HepG2 (cell line): ENCODE measurements around the gene DHX16. TPM values are rescaled to one million over a fixed set of nuclear protein-coding genes. Genes with fewer than 3 reads are reported as not detected.

Source experiments
- ARID5B ChIP-seq: IDR thresholded peaks from 2 replicates; pipeline ENCODE4 v1.4.0; 2020; ENCODE audit warnings: mild to moderate bottlenecking, missing genetic modification reagents
- ARNT2 ChIP-seq: sonication (generic); formaldehyde crosslinking; IDR thresholded peaks from 2 replicates; pipeline ENCODE4 v1.8.0; 2022; ENCODE audit warnings: mild to moderate bottlenecking, low read depth, missing genetic modification reagents, moderate library complexity
- ATF7-NPFF ChIP-seq: sonication (generic); formaldehyde crosslinking; IDR thresholded peaks from 2 replicates; pipeline ENCODE4 v1.8.1; 2023; ENCODE audit warnings: mild to moderate bottlenecking, low read depth, missing genetic modification reagents, moderate library complexity
- EHMT2 ChIP-seq: fragments of 200-600 bp; sonication (generic); IDR thresholded peaks from 2 replicates; pipeline ENCODE4 v1.7.0; 2017; ENCODE audit warnings: antibody characterized with exemption, low read depth, low read length, borderline replicate concordance
- ELF1 ChIP-seq: sonication (generic); formaldehyde crosslinking; IDR thresholded peaks from 2 replicates; pipeline ENCODE4 v1.4.0; 2020; ENCODE audit warnings: missing genetic modification reagents
- HOXA7 ChIP-seq: sonication (generic); formaldehyde crosslinking; IDR thresholded peaks from 2 replicates; pipeline ENCODE4 v1.8.1; 2022; ENCODE audit warnings: mild to moderate bottlenecking, missing genetic modification reagents, moderate library complexity
- KLF13 ChIP-seq: sonication (generic); formaldehyde crosslinking; IDR thresholded peaks from 2 replicates; pipeline ENCODE4 v1.4.0; 2020; ENCODE audit warnings: mild to moderate bottlenecking, missing genetic modification reagents
- PBX3 ChIP-seq: sonication (generic); formaldehyde crosslinking; IDR thresholded peaks from 2 replicates; pipeline ENCODE4 v1.8.1; 2023; ENCODE audit warnings: missing genetic modification reagents, inconsistent platforms, borderline replicate concordance
- POLR2AphosphoS5 ChIP-seq: IDR thresholded peaks from 2 replicates; pipeline ENCODE4 v1.6.1; 2012; ENCODE audit warnings: low read depth, low read length
- RFXANK ChIP-seq: IDR thresholded peaks from 2 replicates; pipeline ENCODE4 v1.6.1; 2016
- TBL1XR1 ChIP-seq: fragments of 150-350 bp; IDR thresholded peaks from 2 replicates; pipeline ENCODE4 v1.6.1; 2014; ENCODE audit warnings: borderline replicate concordance, low read length; ENCODE audit not compliant: partially characterized antibody
- TEAD3 ChIP-seq: optimal IDR thresholded peaks from 2 replicates; pipeline ENCODE3; 2016; ENCODE audit warnings: borderline replicate concordance
- ZNF282 ChIP-seq: fragments of 450-650 bp; IDR thresholded peaks from 2 replicates; pipeline ENCODE4 v1.6.1; 2018; ENCODE audit not compliant: partially characterized antibody
- ZNF333 ChIP-seq: sonication (generic); formaldehyde crosslinking; IDR thresholded peaks from 2 replicates; pipeline ENCODE4 v1.4.0; 2020; ENCODE audit warnings: mild to moderate bottlenecking, missing genetic modification reagents, borderline replicate concordance
- ZNF451 ChIP-seq: sonication (generic); formaldehyde crosslinking; IDR thresholded peaks from 2 replicates; pipeline ENCODE4 v1.5.0; 2020; ENCODE audit warnings: mild to moderate bottlenecking, missing genetic modification reagents
- ZNF484 ChIP-seq: sonication (generic); formaldehyde crosslinking; IDR thresholded peaks from 2 replicates; pipeline ENCODE4 v1.5.1; 2020; ENCODE audit warnings: mild to moderate bottlenecking, low read depth, missing genetic modification reagents, borderline replicate concordance
- polyA plus RNA-seq, 8 experiments: library from polyadenylated mRNA; depleted of rRNA in 3 of 8; stranded (reverse) in 7 of 8; unstranded in 1 of 8; fragments of >200 nt; fragmentation: Illumina TruSeq in 4 of 8; extraction: Trizol in 4 of 8; gene quantifications; 2 replicates each; pipeline versions ENCODE4 v1.2.1 to v1.2.3, GENCODE V29; 2011 to 2016; ENCODE audit warnings: low read depth in 4 of 8, missing spikeins in 1 of 8, mixed read lengths in 1 of 8; ENCODE audit not compliant: insufficient read depth in 1 of 8
- total RNA-seq, 5 experiments: library from RNA; depleted of rRNA; stranded (reverse); fragments of >200 nt; fragmentation: Illumina TruSeq; extraction: Trizol; gene quantifications; 2 replicates each; pipeline ENCODE4 v1.2.3, GENCODE V29; 2016; ENCODE audit warnings: low read depth in 1 of 5
- TF ChIP-seq, protein P1 (sequence below): sonication (generic); formaldehyde crosslinking; IDR thresholded peaks from 2 replicates; pipeline ENCODE4 v1.8.0; 2022; ENCODE audit warnings: missing genetic modification reagents, mild to moderate bottlenecking, inconsistent platforms, borderline replicate concordance
- TF ChIP-seq, protein P2 (sequence below): sonication (generic); formaldehyde crosslinking; IDR thresholded peaks from 2 replicates; pipeline ENCODE4 v1.4.0; 2020; ENCODE audit warnings: mild to moderate bottlenecking, missing genetic modification reagents
- TF ChIP-seq, protein P3 (sequence below): sonication (generic); formaldehyde crosslinking; IDR thresholded peaks from 2 replicates; pipeline ENCODE4 v1.5.0; 2020; ENCODE audit warnings: missing genetic modification reagents, mild to moderate bottlenecking, borderline replicate concordance

DHX16 gene
- total and polyA plus RNA-seq, 2 of the 13 experiments (the other 11 are each of a cell fraction or from before 2014, with no cell fraction given): 57.0 to 58.5 TPM

DNA sequence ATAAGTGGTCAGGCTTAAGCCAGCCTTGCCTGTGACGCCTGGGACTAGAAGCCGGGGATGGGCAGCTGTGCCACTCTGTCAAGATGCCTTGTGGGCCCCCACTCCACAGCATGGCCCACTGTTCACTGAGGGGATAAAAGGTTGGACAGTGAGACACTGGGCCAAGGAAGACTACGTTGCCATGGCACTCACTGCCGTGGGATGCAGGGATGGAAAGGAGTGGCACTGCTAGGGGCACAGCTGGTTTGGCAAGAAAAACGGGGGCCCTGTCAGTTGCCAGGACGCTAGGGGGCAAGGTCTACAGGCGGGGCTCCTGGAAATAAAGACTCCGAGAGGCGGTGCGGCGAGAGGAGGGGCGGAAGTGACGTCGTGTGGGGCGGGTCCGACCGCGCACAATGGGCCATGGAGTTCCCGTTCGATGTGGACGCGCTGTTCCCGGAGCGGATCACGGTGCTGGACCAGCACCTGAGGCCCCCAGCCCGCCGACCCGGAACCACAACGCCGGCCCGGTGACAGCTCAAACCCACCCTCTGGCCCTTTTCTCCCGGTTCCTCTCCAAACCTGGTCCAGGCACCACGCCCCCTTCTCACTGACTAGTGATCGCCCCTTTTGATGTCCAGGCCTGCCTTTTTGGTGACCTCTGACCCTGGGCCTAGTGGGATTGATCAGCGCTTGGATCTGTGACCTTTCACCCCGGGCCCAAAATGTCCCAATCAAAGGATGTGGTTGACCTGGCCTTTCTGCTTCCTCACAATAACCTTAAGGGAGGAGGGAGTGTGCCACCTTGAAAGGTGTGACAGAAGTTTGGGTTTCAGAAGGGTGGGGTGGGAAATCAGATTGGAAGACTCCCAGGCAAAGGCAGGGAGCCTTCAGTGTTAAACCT is 46.1 kb downstream of the DHX16 start, which contains the start of gene ATAT1 (continued):
- TF ChIP-seq EHMT2 (no peak), POLR2AphosphoS5 (peak; percentile 88), TBL1XR1 (no peak), HOXA7 (CRISPR knock-in tag) (no peak), ZNF484 (CRISPR knock-in tag) (no peak), RFXANK (CRISPR knock-in tag) (no peak), ELF1 (CRISPR knock-in tag) (peak; percentile 69), ZNF333 (CRISPR knock-in tag) (0 out of 2 replicates have a peak, but pooled peaks have one; percentile 76), ZNF282 (no peak), ATF7-NPFF (peak; percentile 68; the same call in 1 of the 2 replicates), ZNF451 (CRISPR knock-in tag) (no peak), ARID5B (CRISPR knock-in tag) (peak; percentile 72), PBX3 (CRISPR knock-in tag) (no peak), KLF13 (CRISPR knock-in tag) (peak; percentile 88; the same call in 1 of the 2 replicates), TEAD3 (CRISPR knock-in tag) (peak; percentile 44), ARNT2 (CRISPR knock-in tag) (peak; percentile 67; the same call in 1 of the 2 replicates)
- TF ChIP-seq, protein P1, sequence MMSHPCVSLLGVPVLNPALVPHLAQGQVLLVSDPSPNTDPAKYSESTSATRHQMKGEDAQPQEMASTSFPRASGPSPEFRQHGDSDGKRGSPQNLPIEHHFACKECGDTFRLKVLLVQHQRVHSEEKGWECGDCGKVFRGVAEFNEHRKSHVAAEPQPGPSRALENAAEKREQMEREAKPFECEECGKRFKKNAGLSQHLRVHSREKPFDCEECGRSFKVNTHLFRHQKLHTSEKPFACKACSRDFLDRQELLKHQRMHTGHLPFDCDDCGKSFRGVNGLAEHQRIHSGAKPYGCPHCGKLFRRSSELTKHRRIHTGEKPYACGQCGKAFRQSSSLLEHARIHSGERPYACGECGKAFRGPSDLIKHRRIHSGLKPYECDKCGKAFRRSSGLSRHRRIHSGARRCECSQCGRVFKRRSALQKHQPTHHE (CRISPR knock-in tag): peak; percentile 74; the same call in 1 of the 2 replicates
- TF ChIP-seq, protein P2, sequence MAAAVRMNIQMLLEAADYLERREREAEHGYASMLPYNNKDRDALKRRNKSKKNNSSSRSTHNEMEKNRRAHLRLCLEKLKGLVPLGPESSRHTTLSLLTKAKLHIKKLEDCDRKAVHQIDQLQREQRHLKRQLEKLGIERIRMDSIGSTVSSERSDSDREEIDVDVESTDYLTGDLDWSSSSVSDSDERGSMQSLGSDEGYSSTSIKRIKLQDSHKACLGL (CRISPR knock-in tag): peak; percentile 62
- TF ChIP-seq, protein P3, sequence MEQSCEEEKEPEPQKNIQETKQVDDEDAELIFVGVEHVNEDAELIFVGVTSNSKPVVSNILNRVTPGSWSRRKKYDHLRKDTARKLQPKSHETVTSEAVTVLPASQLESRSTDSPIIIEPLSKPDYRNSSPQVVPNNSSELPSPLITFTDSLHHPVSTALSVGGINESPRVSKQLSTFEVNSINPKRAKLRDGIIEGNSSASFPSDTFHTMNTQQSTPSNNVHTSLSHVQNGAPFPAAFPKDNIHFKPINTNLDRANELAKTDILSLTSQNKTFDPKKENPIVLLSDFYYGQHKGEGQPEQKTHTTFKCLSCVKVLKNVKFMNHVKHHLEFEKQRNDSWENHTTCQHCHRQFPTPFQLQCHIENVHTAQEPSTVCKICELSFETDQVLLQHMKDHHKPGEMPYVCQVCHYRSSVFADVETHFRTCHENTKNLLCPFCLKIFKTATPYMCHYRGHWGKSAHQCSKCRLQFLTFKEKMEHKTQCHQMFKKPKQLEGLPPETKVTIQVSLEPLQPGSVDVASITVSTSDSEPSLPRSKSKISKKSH (CRISPR knock-in tag): peak; percentile 72
